Activated T-cell treated with anti-CD3 and anti-CD28 coated beads, Interleukin-2, amount 50 U/mL, for 4 hours (primary cell): Measurements from ENCODE around the gene FILIP1. TPM values are rescaled to one million over a fixed set of nuclear protein-coding genes. Genes with fewer than 3 reads are reported as not detected.

ENCODE experiments used
- ATAC-seq, 2 donors: fragments of 200-7000 bp; cut with Tn5 transposase; one replicate each; pipeline ENCODE4 v1.10.0; 2021
- DNase-seq: peaks from one replicate; pipeline ENCODE4 v3.0.0-alpha.2; 2020
- H3K27me3 Mint-ChIP-seq: one replicate; pipeline ENCODE4 v1.8.0; 2021; ENCODE audit warnings: low read depth, mixed read lengths
- H3K36me3 Mint-ChIP-seq: one replicate; pipeline ENCODE4 v1.8.0; 2022; ENCODE audit warnings: mixed read lengths; ENCODE audit not compliant: insufficient read depth
- H3K4me1 Mint-ChIP-seq: one replicate; pipeline ENCODE4 v1.8.0; 2021; ENCODE audit warnings: low read depth, mixed read lengths
- H3K4me3 Mint-ChIP-seq: one replicate; pipeline ENCODE4 v1.8.0; 2021; ENCODE audit warnings: mild to moderate bottlenecking, moderate library complexity, mixed read lengths
- H3K9me3 Mint-ChIP-seq: one replicate; pipeline ENCODE4 v1.8.0; 2021; ENCODE audit warnings: mixed read lengths
- total RNA-seq, 3 donors: library from RNA; stranded (reverse); gene quantifications; one replicate each; pipeline ENCODE4 v1.2.1, GENCODE V29; 2021

FILIP1 gene
- total RNA-seq, 3 donors from 2014 or later: 0.05 TPM; not detected in 2

- DNase-seq (no peak), ATAC-seq (no peak)
- Mint-ChIP-seq H3K4me1 (no peaks in the 10 kb centered on the region), H3K9me3 (no peaks in the 10 kb centered on the region), H3K27me3 (no peaks in the 10 kb centered on the region), H3K36me3 (no peaks in the 10 kb centered on the region), H3K4me3 (no peak overlapping the region)
Observed at GRCh38 chr6:75503291-75503690, 9.7 kb upstream of the FILIP1 start.

- Mint-ChIP-seq H3K36me3 (no peaks in the 10 kb centered on the region), H3K27me3 (no peaks in the 10 kb centered on the region), H3K4me3 (no peak overlapping the region), H3K9me3 (no peaks in the 10 kb centered on the region), H3K4me1 (no peaks in the 10 kb centered on the region)
- DNase-seq (no peak), ATAC-seq (no peak)
Observed at GRCh38 chr6:75502884-75503283, 9.3 kb upstream of the FILIP1 start.

- ATAC-seq: no peak
- Mint-ChIP-seq H3K4me1 (no peaks in the 10 kb centered on the region), H3K27me3 (no peaks in the 10 kb centered on the region), H3K9me3 (no peaks in the 10 kb centered on the region), H3K36me3 (no peaks in the 10 kb centered on the region), H3K4me3 (no peak overlapping the region)
- DNase-seq: no peak
Observed at GRCh38 chr6:75501756-75502155, 8.2 kb upstream of the FILIP1 start.

GRCh38 chr6:75499640-75500039 is 6.0 kb upstream of the FILIP1 start:
- Mint-ChIP-seq H3K27me3 (peaks cover 2% of the 10 kb centered on the region), H3K4me3 (no peak overlapping the region)
- no peak for DNase-seq

GRCh38 chr6:75498862-75499261 is 5.3 kb upstream of the FILIP1 start:
- no peak overlapping the region for H3K4me3 Mint-ChIP-seq
- DNase-seq (no peak), ATAC-seq (no peak)
- no peaks in the 10 kb centered on the region for H3K9me3 Mint-ChIP-seq
- H3K4me1 Mint-ChIP-seq: peaks cover 11% of the 10 kb centered on the region
- peaks cover 4% of the 10 kb centered on the region for H3K27me3 Mint-ChIP-seq
- no peaks in the 10 kb centered on the region for H3K36me3 Mint-ChIP-seq

More at GRCh38 chr6:75499640-75500039, 6.0 kb upstream of the FILIP1 start:
- H3K9me3 Mint-ChIP-seq: no peaks in the 10 kb centered on the region
- ATAC-seq: no peak
- no peaks in the 10 kb centered on the region for H3K36me3 Mint-ChIP-seq
- peaks cover 11% of the 10 kb centered on the region for H3K4me1 Mint-ChIP-seq

- no peaks in the 10 kb centered on the region for H3K36me3 Mint-ChIP-seq
- ATAC-seq (no peak), DNase-seq (no peak)
- peaks cover 11% of the 10 kb centered on the region for H3K4me1 Mint-ChIP-seq
- H3K4me3 Mint-ChIP-seq: no peak overlapping the region
- no peaks in the 10 kb centered on the region for H3K9me3 Mint-ChIP-seq
- peaks cover 6% of the 10 kb centered on the region for H3K27me3 Mint-ChIP-seq
Observed at GRCh38 chr6:75497994-75498393, 4.4 kb upstream of the FILIP1 start.

GRCh38 chr6:75495011-75495410 is 1.4 kb upstream of the FILIP1 start:
- Mint-ChIP-seq H3K27me3 (peaks cover 15% of the 10 kb centered on the region), H3K4me3 (no peak overlapping the region), H3K9me3 (no peaks in the 10 kb centered on the region), H3K4me1 (peaks cover 11% of the 10 kb centered on the region), H3K36me3 (no peaks in the 10 kb centered on the region)
- DNase-seq (no peak), ATAC-seq (no peak)

- Mint-ChIP-seq H3K9me3 (no peaks in the 10 kb centered on the region), H3K27me3 (peaks cover 15% of the 10 kb centered on the region), H3K4me3 (no peak overlapping the region), H3K4me1 (peaks cover 11% of the 10 kb centered on the region), H3K36me3 (no peaks in the 10 kb centered on the region)
- no peak for ATAC-seq
- no peak for DNase-seq
Observed at GRCh38 chr6:75494290-75494689, 690 bp upstream of the FILIP1 start.

- Mint-ChIP-seq H3K4me1 (peaks cover 11% of the 10 kb centered on the region), H3K9me3 (no peaks in the 10 kb centered on the region), H3K4me3 (no peak overlapping the region), H3K36me3 (no peaks in the 10 kb centered on the region), H3K27me3 (peaks cover 20% of the 10 kb centered on the region)
- no peak for ATAC-seq
- no peak for DNase-seq
Observed at GRCh38 chr6:75492386-75493153, 1.0 kb downstream of the FILIP1 start.

GRCh38 chr6:75491291-75491690 is 2.3 kb downstream of the FILIP1 start:
- ATAC-seq (no peak), DNase-seq (no peak)
- Mint-ChIP-seq H3K4me1 (peaks cover 10% of the 10 kb centered on the region), H3K36me3 (no peaks in the 10 kb centered on the region), H3K9me3 (no peaks in the 10 kb centered on the region), H3K27me3 (peaks cover 22% of the 10 kb centered on the region), H3K4me3 (no peak overlapping the region)

GRCh38 chr6:75490706-75491105 is 2.9 kb downstream of the FILIP1 start:
- ATAC-seq: no peak
- DNase-seq: no peak
- H3K36me3 Mint-ChIP-seq: no peaks in the 10 kb centered on the region
- H3K4me1 Mint-ChIP-seq: peaks cover 5% of the 10 kb centered on the region
- H3K27me3 Mint-ChIP-seq: peaks cover 22% of the 10 kb centered on the region
- no peak overlapping the region for H3K4me3 Mint-ChIP-seq
- H3K9me3 Mint-ChIP-seq: no peaks in the 10 kb centered on the region

GRCh38 chr6:75489025-75489424 is 4.6 kb downstream of the FILIP1 start:
- ATAC-seq (no peak), DNase-seq (no peak)
- Mint-ChIP-seq H3K9me3 (no peaks in the 10 kb centered on the region), H3K4me3 (no peak overlapping the region), H3K36me3 (no peaks in the 10 kb centered on the region), H3K27me3 (peaks cover 18% of the 10 kb centered on the region), H3K4me1 (no peaks in the 10 kb centered on the region)

- Mint-ChIP-seq H3K4me1 (no peaks in the 10 kb centered on the region), H3K27me3 (peaks cover 19% of the 10 kb centered on the region), H3K36me3 (no peaks in the 10 kb centered on the region), H3K9me3 (no peaks in the 10 kb centered on the region), H3K4me3 (no peak overlapping the region)
- no peak for DNase-seq
- ATAC-seq: no peak
Observed at GRCh38 chr6:75488033-75488432, 5.6 kb downstream of the FILIP1 start.

- no peak for ATAC-seq
- Mint-ChIP-seq H3K4me3 (no peak overlapping the region), H3K27me3 (peaks cover 15% of the 10 kb centered on the region), H3K36me3 (no peaks in the 10 kb centered on the region), H3K4me1 (no peaks in the 10 kb centered on the region), H3K9me3 (no peaks in the 10 kb centered on the region)
- DNase-seq: no peak
Observed at GRCh38 chr6:75486850-75487518, 6.6 kb downstream of the FILIP1 start.

- H3K4me3 Mint-ChIP-seq: no peak overlapping the region
- no peaks in the 10 kb centered on the region for H3K36me3 Mint-ChIP-seq
- H3K4me1 Mint-ChIP-seq: no peaks in the 10 kb centered on the region
- no peaks in the 10 kb centered on the region for H3K9me3 Mint-ChIP-seq
- H3K27me3 Mint-ChIP-seq: peaks cover 9% of the 10 kb centered on the region
- DNase-seq: no peak
- no peak for ATAC-seq
Observed at GRCh38 chr6:75484535-75484934, 9.1 kb downstream of the FILIP1 start.
